Naive thymus-derived CD4-positive, alpha-beta T cell (primary cell): ENCODE results near the gene GRIN3A. TPM values are rescaled to one million over a fixed set of nuclear protein-coding genes. Genes with fewer than 3 reads are reported as not detected.

Experiments
- ATAC-seq: fragments of 150-1000 bp; cut with Tn5 transposase; 2 replicates; pipeline ENCODE4 v1.10.0; 2021; ENCODE audit warnings: mild to moderate bottlenecking, moderate library complexity
- CTCF ChIA-PET: fragments of 350-600 bp; sonication (Branson Sonifier 250); formaldehyde crosslinking; loops from one replicate; lab custom pipeline; 2021; ENCODE audit warnings: antibody characterized with exemption; lab: Charles Lee
- POLR2A ChIA-PET: fragments of 350-600 bp; sonication (Branson Sonifier 250); formaldehyde crosslinking; loops from one replicate; lab custom pipeline; 2021; ENCODE audit warnings: antibody characterized with exemption, inconsistent platforms; lab: Charles Lee
- DNase-seq, 9 donors: peaks; one replicate each; pipeline versions ENCODE4 v3.0.0 to v3.0.0-alpha.2; 2020 to 2022; ENCODE audit warnings: mixed read lengths in 1 of 9
- H3K27ac ChIP-seq: one replicate; pipeline ENCODE4 v1.7.0; 2013; ENCODE audit warnings: mild to moderate bottlenecking, low read depth, low read length, moderate library complexity
- H3K27me3 ChIP-seq, 2 donors: one replicate each; pipeline ENCODE4 v1.7.0; 2013; ENCODE audit warnings: low read length in 2 of 2, mild to moderate bottlenecking in 2 of 2, moderate library complexity in 2 of 2; ENCODE audit not compliant: control insufficient read depth in 2 of 2, insufficient read depth in 2 of 2
- H3K36me3 ChIP-seq, 3 experiments: 1 replicate in 2 of 3; 2 replicates in 1 of 3; pipeline ENCODE4 v1.7.0; 2013; ENCODE audit warnings: low read length in 3 of 3, mild to moderate bottlenecking in 3 of 3, moderate library complexity in 1 of 3; ENCODE audit not compliant: insufficient read depth in 3 of 3, control insufficient read depth in 2 of 3
- H3K4me1 ChIP-seq, 2 donors: one replicate each; pipeline ENCODE4 v1.7.0; 2013; ENCODE audit warnings: low read length in 2 of 2, mild to moderate bottlenecking in 2 of 2, moderate library complexity in 1 of 2; ENCODE audit not compliant: control insufficient read depth in 2 of 2, insufficient read depth in 2 of 2
- H3K4me3 ChIP-seq: 2 replicates; pipeline ENCODE4 v1.7.0; 2013; ENCODE audit warnings: mild to moderate bottlenecking, low read length
- H3K9me3 ChIP-seq, 3 experiments: 1 replicate in 2 of 3; 2 replicates in 1 of 3; pipeline ENCODE4 v1.7.0; 2013; ENCODE audit warnings: low read length in 3 of 3; ENCODE audit not compliant: control insufficient read depth in 2 of 3
- H3K27ac Mint-ChIP-seq, 9 donors: one replicate each; pipeline ENCODE4 v1.8.0; 2020 to 2022; ENCODE audit warnings: mixed read lengths in 9 of 9, mild to moderate bottlenecking in 8 of 9, moderate library complexity in 5 of 9, inconsistent platforms in 2 of 9
- H3K27me3 Mint-ChIP-seq, 5 donors: one replicate each; pipeline ENCODE4 v1.8.0; 2021 to 2022; ENCODE audit warnings: mixed read lengths in 5 of 5, mild to moderate bottlenecking in 1 of 5
- H3K36me3 Mint-ChIP-seq, 5 donors: one replicate each; pipeline ENCODE4 v1.8.0; 2020 to 2022; ENCODE audit warnings: mixed read lengths in 5 of 5, mild to moderate bottlenecking in 3 of 5, inconsistent platforms in 1 of 5
- H3K4me1 Mint-ChIP-seq, 7 donors: one replicate each; pipeline ENCODE4 v1.8.0; 2020 to 2022; ENCODE audit warnings: mixed read lengths in 7 of 7, mild to moderate bottlenecking in 3 of 7, inconsistent platforms in 1 of 7
- H3K4me3 Mint-ChIP-seq, 10 donors: one replicate each; pipeline ENCODE4 v1.8.0; 2020 to 2022; ENCODE audit warnings: mild to moderate bottlenecking in 10 of 10, mixed read lengths in 10 of 10, moderate library complexity in 6 of 10, inconsistent platforms in 2 of 10
- H3K9me3 Mint-ChIP-seq, 11 donors: one replicate each; pipeline ENCODE4 v1.8.0; 2020 to 2022; ENCODE audit warnings: mixed read lengths in 11 of 11, mild to moderate bottlenecking in 4 of 11, inconsistent platforms in 1 of 11, moderate library complexity in 1 of 11
- intact Hi-C, 2 donors: fragments of 100-400 bp; cut with micrococcal nuclease; formaldehyde crosslinking; loops; one replicate each; pipeline ENCODE4 v1.15.1; 2023
- polyA plus RNA-seq, 2 donors: library from polyadenylated mRNA; unstranded; fragments of 300-500 nt; fragmentation: Illumina TruSeq; gene quantifications; one replicate each; pipeline ENCODE4 v1.2.3, GENCODE V29; 2021
- total RNA-seq, 6 experiments: library from RNA in 5 of 6; stranded (reverse) in 5 of 6; gene quantifications; 1 replicate in 5 of 6; 2 replicates in 1 of 6; pipeline ENCODE4 v1.2.3 and lab custom pipeline; 2021 to 2026

GRIN3A gene
- total and polyA plus RNA-seq, 7 experiments from 2014 or later = 0.02 to 0.08 (median 0.05) TPM; not detected in 2

DNA sequence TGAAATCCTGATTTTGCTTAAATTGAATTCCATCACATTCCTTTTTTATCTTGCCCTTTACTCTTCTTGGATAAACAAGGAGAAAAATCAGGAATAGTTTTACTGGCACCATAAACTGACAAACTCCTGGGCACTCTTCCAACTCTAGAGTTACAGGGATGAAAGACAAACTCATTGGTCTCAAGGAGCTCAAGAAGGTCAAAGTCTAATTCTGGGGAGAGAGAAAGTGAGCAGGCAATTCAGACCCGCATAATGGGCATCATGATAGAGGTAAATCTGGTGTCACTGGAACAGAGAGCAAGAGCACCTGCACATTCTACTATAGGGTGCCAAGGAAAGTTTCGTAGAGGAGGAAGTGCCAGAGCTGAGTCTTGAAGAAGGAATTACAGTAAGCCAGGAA, 64.8 kb downstream of the GRIN3A start:
- ATAC-seq = no peak
- H3K4me1 Mint-ChIP-seq = peaks cover 0 to 1% (median 0%) of the 10 kb centered on the region in 7 donors
- POLR2A ChIA-PET = no interaction called here

GRCh38 chr9:101671567-101671966, 66.9 kb downstream of the GRIN3A start:
- H3K27me3 Mint-ChIP-seq = peaks cover 0 to 4% (median 0%) of the 10 kb centered on the region in 5 donors
- CTCF ChIA-PET = no interaction called here

More for the DNA sequence above, 64.8 kb downstream of the GRIN3A start:
- H3K4me1 ChIP-seq = no peaks in the 10 kb centered on the region
- no peaks in the 10 kb centered on the region for H3K36me3 ChIP-seq
- DNase-seq = no peak
- H3K9me3 ChIP-seq = no peaks in the 10 kb centered on the region
- H3K4me3 Mint-ChIP-seq = no peak overlapping the region
- CTCF ChIA-PET = no interaction called here
- no peak overlapping the region for H3K4me3 ChIP-seq
- no peak overlapping the region for H3K27ac Mint-ChIP-seq
- no peaks in the 10 kb centered on the region for H3K36me3 Mint-ChIP-seq
- H3K27me3 ChIP-seq = no peaks in the 10 kb centered on the region
- H3K27ac ChIP-seq = no peak overlapping the region
- intact Hi-C loops = no loop called here
- H3K9me3 Mint-ChIP-seq = no peaks in the 10 kb centered on the region
- peaks cover 0 to 10% (median 0%) of the 10 kb centered on the region in 5 donors for H3K27me3 Mint-ChIP-seq

GRCh38 chr9:101668421-101668820, 70.0 kb downstream of the GRIN3A start:
- Histone ChIP-seq H3K27ac (no peak overlapping the region), H3K9me3 (no peaks in the 10 kb centered on the region), H3K4me1 (no peaks in the 10 kb centered on the region), H3K36me3 (no peaks in the 10 kb centered on the region), H3K27me3 (no peaks in the 10 kb centered on the region), H3K4me3 (no peak overlapping the region)
- ChIA-PET POLR2A (no interaction called here), CTCF (no interaction called here)
- no peak overlapping the region for H3K4me3 Mint-ChIP-seq
- no peaks in the 10 kb centered on the region for H3K9me3 Mint-ChIP-seq
- DNase-seq = no peak
- no peaks in the 10 kb centered on the region for H3K4me1 Mint-ChIP-seq
- intact Hi-C loops = no loop called here
- H3K27ac Mint-ChIP-seq = no peak overlapping the region
- H3K27me3 Mint-ChIP-seq = peaks cover 0 to 11% (median 0%) of the 10 kb centered on the region in 5 donors
- H3K36me3 Mint-ChIP-seq = no peaks in the 10 kb centered on the region
- no peak for ATAC-seq

More at GRCh38 chr9:101671567-101671966, 66.9 kb downstream of the GRIN3A start:
- no peak overlapping the region for H3K4me3 Mint-ChIP-seq
- Histone ChIP-seq H3K36me3 (no peaks in the 10 kb centered on the region), H3K27ac (no peak overlapping the region), H3K27me3 (no peaks in the 10 kb centered on the region), H3K4me3 (no peak overlapping the region), H3K9me3 (no peaks in the 10 kb centered on the region), H3K4me1 (no peaks in the 10 kb centered on the region)
- POLR2A ChIA-PET = no interaction called here
- no peak for DNase-seq
- intact Hi-C loops = no loop called here
- H3K9me3 Mint-ChIP-seq = no peaks in the 10 kb centered on the region
- H3K36me3 Mint-ChIP-seq = no peaks in the 10 kb centered on the region
- H3K27ac Mint-ChIP-seq = no peak overlapping the region
- ATAC-seq = no peak
- peaks cover 0 to 1% (median 0%) of the 10 kb centered on the region in 7 donors for H3K4me1 Mint-ChIP-seq

DNA sequence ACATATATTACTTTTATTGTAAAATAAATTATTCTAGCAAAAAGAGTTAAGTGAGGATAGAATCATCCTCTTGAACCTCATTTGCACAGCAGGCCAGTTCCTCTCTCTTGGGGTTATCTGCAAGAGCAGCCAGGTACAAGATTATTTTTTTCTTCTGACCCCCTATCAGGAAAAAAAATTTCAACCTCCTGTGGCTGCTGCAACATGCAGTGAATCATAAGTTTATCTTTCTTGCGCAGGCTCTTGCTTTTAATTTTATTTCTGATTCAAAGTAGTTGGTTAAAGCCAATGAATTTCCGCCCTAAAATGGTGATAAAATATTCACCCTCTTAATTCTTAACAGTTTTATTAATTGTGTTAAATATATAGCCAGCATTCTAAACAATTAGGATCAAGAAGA, 74.0 kb downstream of the GRIN3A start:
- ChIA-PET CTCF (no interaction called here), POLR2A (interaction anchor here (0.9 kb wide), 1 partner anchor 25 kb away, joined by 3 read pairs; no protein-coding TSS in a partner anchor)
- no peaks in the 10 kb centered on the region for H3K36me3 Mint-ChIP-seq
- no peak overlapping the region for H3K27ac Mint-ChIP-seq
- no peak overlapping the region for H3K4me3 Mint-ChIP-seq
- no peaks in the 10 kb centered on the region for H3K9me3 ChIP-seq
- H3K4me3 ChIP-seq = no peak overlapping the region
- no peaks in the 10 kb centered on the region for H3K4me1 Mint-ChIP-seq
- no peaks in the 10 kb centered on the region for H3K9me3 Mint-ChIP-seq
- peaks cover 0 to 19% (median 6%) of the 10 kb centered on the region in 5 donors for H3K27me3 Mint-ChIP-seq
- H3K27me3 ChIP-seq = no peaks in the 10 kb centered on the region
- intact Hi-C loops = no loop called here
- DNase-seq (no peak), ATAC-seq (no peak)
- H3K36me3 ChIP-seq = no peaks in the 10 kb centered on the region
- no peak overlapping the region for H3K27ac ChIP-seq
- H3K4me1 ChIP-seq = no peaks in the 10 kb centered on the region

GRCh38 chr9:101652601-101653175, 85.8 kb downstream of the GRIN3A start:
- no peak overlapping the region for H3K4me3 ChIP-seq
- no peaks in the 10 kb centered on the region for H3K9me3 Mint-ChIP-seq
- H3K27me3 ChIP-seq = no peaks in the 10 kb centered on the region
- H3K27ac ChIP-seq = no peak overlapping the region
- H3K36me3 ChIP-seq = no peaks in the 10 kb centered on the region
- ChIA-PET POLR2A (no interaction called here), CTCF (no interaction called here)
- peaks cover 0 to 25% (median 20%) of the 10 kb centered on the region in 5 donors for H3K27me3 Mint-ChIP-seq
- DNase-seq = no peak
- no peak overlapping the region for H3K4me3 Mint-ChIP-seq
- no peak overlapping the region for H3K27ac Mint-ChIP-seq
- no peaks in the 10 kb centered on the region for H3K36me3 Mint-ChIP-seq
- peaks cover 0 to 2% (median 0%) of the 10 kb centered on the region in 7 donors for H3K4me1 Mint-ChIP-seq
- ATAC-seq = no peak
- no peaks in the 10 kb centered on the region for H3K9me3 ChIP-seq
- intact Hi-C loops = no loop called here
- H3K4me1 ChIP-seq = no peaks in the 10 kb centered on the region

DNA sequence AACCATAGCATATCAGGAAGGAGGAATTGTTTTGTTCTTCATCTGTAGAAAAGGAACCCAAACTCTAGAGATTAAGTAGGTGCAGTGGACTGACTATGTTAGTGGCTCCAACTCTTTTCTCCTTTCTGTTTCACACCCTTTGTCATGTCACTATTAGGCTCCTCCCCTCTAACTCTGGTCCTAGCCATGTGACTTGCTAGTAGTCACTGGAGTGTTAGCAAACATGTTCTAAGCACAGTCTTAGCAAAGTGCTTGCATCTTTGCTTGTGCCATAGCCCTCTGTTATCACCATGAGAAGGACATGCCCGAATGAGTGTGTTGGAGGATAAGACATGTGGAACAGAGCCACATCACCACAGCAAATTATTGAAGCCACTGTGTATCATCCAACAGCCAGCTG, 88.3 kb downstream of the GRIN3A start:
- Histone ChIP-seq H3K27ac (no peak overlapping the region), H3K27me3 (no peaks in the 10 kb centered on the region), H3K4me3 (no peak overlapping the region), H3K36me3 (no peaks in the 10 kb centered on the region), H3K4me1 (no peaks in the 10 kb centered on the region), H3K9me3 (no peaks in the 10 kb centered on the region)
- H3K4me1 Mint-ChIP-seq = no peaks in the 10 kb centered on the region
- ATAC-seq (no peak), DNase-seq (no peak)
- H3K27ac Mint-ChIP-seq = no peak overlapping the region
- peaks cover 0 to 27% (median 14%) of the 10 kb centered on the region in 5 donors for H3K27me3 Mint-ChIP-seq
- no peak overlapping the region for H3K4me3 Mint-ChIP-seq
- peaks cover 0 to under 1% (median 0%) of the 10 kb centered on the region in 11 donors for H3K9me3 Mint-ChIP-seq
- H3K36me3 Mint-ChIP-seq = no peaks in the 10 kb centered on the region
- intact Hi-C loops = no loop called here
- POLR2A ChIA-PET = no interaction called here
- CTCF ChIA-PET = no interaction called here

DNA sequence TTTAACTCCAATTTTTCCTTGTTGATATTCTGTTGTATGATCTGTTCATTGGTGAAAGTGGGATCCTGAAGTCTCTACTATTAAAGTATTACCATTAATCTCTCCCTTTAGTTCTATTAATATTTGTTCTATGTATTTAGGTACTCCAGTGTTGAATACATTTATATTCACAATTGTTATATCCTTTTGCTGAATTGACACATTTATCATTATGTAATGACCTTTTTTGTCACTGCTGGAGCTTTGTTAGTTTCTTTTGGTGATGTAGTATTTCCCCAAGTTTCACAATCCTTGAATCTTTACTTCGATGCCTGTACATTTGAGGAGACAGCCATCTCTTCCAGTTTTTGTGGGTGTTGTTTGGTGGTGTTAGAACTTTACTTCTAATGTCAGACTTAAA, 90.0 kb downstream of the GRIN3A start:
- H3K27ac Mint-ChIP-seq = no peak overlapping the region
- peaks cover 0 to 3% (median 0%) of the 10 kb centered on the region in 11 donors for H3K9me3 Mint-ChIP-seq
- H3K4me1 Mint-ChIP-seq = no peaks in the 10 kb centered on the region
- POLR2A ChIA-PET = no interaction called here
- H3K4me3 Mint-ChIP-seq = no peak overlapping the region
- intact Hi-C loops = no loop called here
- no peaks in the 10 kb centered on the region for H3K4me1 ChIP-seq
- no peak for DNase-seq
- ATAC-seq = no peak
- peaks cover 0 to 20% (median 5%) of the 10 kb centered on the region in 5 donors for H3K27me3 Mint-ChIP-seq
- H3K27me3 ChIP-seq = no peaks in the 10 kb centered on the region
- H3K36me3 Mint-ChIP-seq = no peaks in the 10 kb centered on the region
- no peaks in the 10 kb centered on the region for H3K9me3 ChIP-seq
- H3K36me3 ChIP-seq = no peaks in the 10 kb centered on the region
- no peak overlapping the region for H3K27ac ChIP-seq
- CTCF ChIA-PET = interaction anchor here (0.7 kb wide), 1 partner anchor 77 kb away, joined by 3 read pairs; no protein-coding TSS in a partner anchor
- no peak overlapping the region for H3K4me3 ChIP-seq
